BLaER1 (cell line): ENCODE data around the gene RSPRY1.

Source experiments
- H3K27ac ChIP-seq: shearing (Covaris generic); formaldehyde crosslinking; 2 replicates; pipeline ENCODE4 v1.8.1; 2022
- H3K27me3 ChIP-seq: shearing (Covaris generic); formaldehyde crosslinking; 2 replicates; pipeline ENCODE4 v1.8.1; 2022
- H3K36me3 ChIP-seq: shearing (Covaris generic); formaldehyde crosslinking; 2 replicates; pipeline ENCODE4 v1.8.1; 2022
- H3K4me1 ChIP-seq: shearing (Covaris generic); formaldehyde crosslinking; 2 replicates; pipeline ENCODE4 v1.8.1; 2022
- H3K4me2 ChIP-seq: shearing (Covaris generic); formaldehyde crosslinking; 2 replicates; pipeline ENCODE4 v1.8.1; 2022
- H3K4me3 ChIP-seq: shearing (Covaris generic); formaldehyde crosslinking; 2 replicates; pipeline ENCODE4 v1.8.1; 2022
- H3K9ac ChIP-seq: shearing (Covaris generic); formaldehyde crosslinking; 2 replicates; pipeline ENCODE4 v1.8.1; 2022
- H3K9me3 ChIP-seq: shearing (Covaris generic); formaldehyde crosslinking; 2 replicates; pipeline ENCODE4 v1.8.1; 2022
- H4K20me1 ChIP-seq: shearing (Covaris generic); formaldehyde crosslinking; 2 replicates; pipeline ENCODE4 v1.8.1; 2022
- Cebpa-rat ChIP-seq: shearing (Covaris generic); IDR thresholded peaks from 2 replicates; pipeline ENCODE4 v1.8.1; 2022

Gene RSPRY1

DNA sequence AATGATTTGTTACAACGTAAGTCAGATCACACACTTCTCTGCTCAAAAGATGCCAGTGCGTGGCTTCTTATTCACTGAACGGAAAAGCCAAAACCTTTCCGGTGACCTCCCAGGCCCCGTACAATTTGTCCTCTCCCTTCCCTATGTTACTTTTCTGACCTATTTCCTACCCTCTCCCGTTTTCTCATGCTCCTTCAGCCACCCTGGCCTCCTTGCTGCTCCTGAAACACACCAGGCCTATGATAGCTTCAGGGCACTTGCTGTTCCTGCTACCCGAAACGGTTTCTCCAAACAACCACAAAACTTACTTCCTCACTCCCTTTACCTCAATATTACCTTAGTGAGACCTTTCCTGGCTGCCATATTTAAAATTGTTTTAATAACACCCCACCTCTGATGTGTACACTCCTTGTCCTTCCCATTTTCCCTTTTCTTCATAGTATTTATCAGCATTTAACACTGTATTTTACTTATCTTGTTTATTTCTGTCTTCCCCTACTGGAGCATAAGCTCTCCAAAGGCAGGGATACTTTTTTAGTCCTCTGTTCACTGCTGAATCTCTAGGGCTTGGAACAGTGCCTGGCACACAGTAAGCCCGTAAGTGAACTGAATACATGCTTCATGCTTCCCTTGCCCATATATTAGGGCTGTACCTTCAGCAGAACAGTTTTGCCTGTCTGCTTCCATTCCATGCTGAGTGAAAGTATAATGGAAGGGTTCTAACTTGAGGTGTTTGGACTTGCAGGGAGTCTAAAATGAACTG is 48.0 kb downstream of the RSPRY1 start:
- H3K4me3 ChIP-seq = no peak overlapping the region
- H4K20me1 ChIP-seq = no peaks in the 10 kb centered on the region
- TF ChIP-seq Cebpa-rat = no peak
- H3K27me3 ChIP-seq = no peaks in the 10 kb centered on the region
- peaks cover 11% of the 10 kb centered on the region; the same call in 1 of the 2 replicates for H3K4me1 ChIP-seq
- H3K9ac ChIP-seq = no peak overlapping the region
- H3K27ac ChIP-seq = no peak overlapping the region
- no peak overlapping the region for H3K4me2 ChIP-seq
- H3K9me3 ChIP-seq = no peaks in the 10 kb centered on the region
- H3K36me3 ChIP-seq = peaks cover 97% of the 10 kb centered on the region

- peak overlapping the region; percentile 20; the same call in 1 of the 2 replicates for H3K4me2 ChIP-seq
- no peak overlapping the region for H3K4me3 ChIP-seq
- no peak overlapping the region for H3K9ac ChIP-seq
- H3K9me3 ChIP-seq = no peaks in the 10 kb centered on the region
- TF ChIP-seq Cebpa-rat = no peak
- H3K4me1 ChIP-seq = peaks cover 11% of the 10 kb centered on the region; the same call in 1 of the 2 replicates
- no peaks in the 10 kb centered on the region for H3K27me3 ChIP-seq
- H4K20me1 ChIP-seq = no peaks in the 10 kb centered on the region
- peaks cover 95% of the 10 kb centered on the region for H3K36me3 ChIP-seq
- H3K27ac ChIP-seq = no peak overlapping the region
Observed at GRCh38 chr16:57234707-57235092, 48.6 kb downstream of the RSPRY1 start.

- Histone ChIP-seq H3K4me3 (no peak overlapping the region), H3K4me1 (peaks cover 11% of the 10 kb centered on the region; the same call in 1 of the 2 replicates), H3K27ac (no peak overlapping the region), H3K4me2 (peak overlapping the region; percentile 20; the same call in 1 of the 2 replicates), H4K20me1 (no peaks in the 10 kb centered on the region), H3K9ac (no peak overlapping the region), H3K27me3 (no peaks in the 10 kb centered on the region), H3K36me3 (peaks cover 95% of the 10 kb centered on the region), H3K9me3 (no peaks in the 10 kb centered on the region)
- no peak for TF ChIP-seq Cebpa-rat
Observed at GRCh38 chr16:57235128-57236021, 49.2 kb downstream of the RSPRY1 start.

GRCh38 chr16:57236022-57236350 is 49.9 kb downstream of the RSPRY1 start:
- H3K4me2 ChIP-seq = no peak overlapping the region
- no peak overlapping the region for H3K9ac ChIP-seq
- no peaks in the 10 kb centered on the region for H3K27me3 ChIP-seq
- H3K27ac ChIP-seq = no peak overlapping the region
- H3K4me3 ChIP-seq = no peak overlapping the region
- H3K9me3 ChIP-seq = no peaks in the 10 kb centered on the region
- no peak for TF ChIP-seq Cebpa-rat
- H4K20me1 ChIP-seq = no peaks in the 10 kb centered on the region
- peaks cover 91% of the 10 kb centered on the region for H3K36me3 ChIP-seq
- H3K4me1 ChIP-seq = peaks cover 11% of the 10 kb centered on the region; the same call in 1 of the 2 replicates

DNA sequence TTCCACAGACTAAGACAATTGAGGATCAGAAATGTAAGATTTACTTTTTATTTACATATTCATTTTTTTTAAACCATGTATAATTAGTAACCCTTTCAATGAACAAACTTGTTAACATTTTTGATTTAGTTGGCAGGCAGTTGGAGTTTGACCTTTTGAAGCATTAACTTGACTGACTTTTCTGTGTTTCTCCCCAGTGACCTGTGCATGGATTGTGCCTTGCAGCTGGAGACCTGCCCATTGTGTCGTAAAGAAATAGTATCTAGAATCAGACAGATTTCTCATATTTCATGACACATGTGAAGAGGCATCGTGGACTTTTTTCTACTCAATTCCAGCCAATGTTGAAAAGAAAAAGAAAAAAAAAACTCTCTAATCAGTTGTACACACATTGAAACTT is 52.6 kb downstream of the RSPRY1 start:
- no peak for TF ChIP-seq Cebpa-rat
- no peak overlapping the region for H3K9ac ChIP-seq
- no peak overlapping the region for H3K27ac ChIP-seq
- H3K4me1 ChIP-seq = peaks cover 11% of the 10 kb centered on the region; the same call in 1 of the 2 replicates
- no peak overlapping the region for H3K4me2 ChIP-seq
- H3K4me3 ChIP-seq = no peak overlapping the region
- no peaks in the 10 kb centered on the region for H3K27me3 ChIP-seq
- H3K9me3 ChIP-seq = no peaks in the 10 kb centered on the region
- H4K20me1 ChIP-seq = no peaks in the 10 kb centered on the region
- H3K36me3 ChIP-seq = peaks cover 64% of the 10 kb centered on the region

DNA sequence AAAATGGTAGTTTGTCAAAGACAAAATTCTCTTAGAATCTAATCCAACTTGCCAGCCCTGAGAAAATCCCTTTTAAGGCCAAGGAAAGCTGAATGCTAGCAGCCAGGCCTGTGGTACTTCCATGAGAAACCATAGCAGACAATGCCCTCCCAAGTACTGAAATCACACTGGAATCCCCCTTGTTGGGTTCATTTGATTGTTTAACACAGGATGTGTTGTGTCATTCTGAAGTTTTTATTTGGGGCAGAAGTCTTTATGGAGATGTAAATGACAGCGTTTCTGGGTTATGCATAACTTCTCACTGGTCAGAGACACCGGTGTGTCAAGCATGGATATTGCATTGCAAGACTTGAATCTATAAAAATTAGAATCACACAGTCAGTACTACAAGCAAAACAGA is 53.0 kb downstream of the RSPRY1 start:
- Histone ChIP-seq H4K20me1 (no peaks in the 10 kb centered on the region), H3K9me3 (no peaks in the 10 kb centered on the region), H3K36me3 (peaks cover 60% of the 10 kb centered on the region), H3K4me2 (no peak overlapping the region), H3K27ac (no peak overlapping the region), H3K9ac (no peak overlapping the region), H3K4me1 (peaks cover 13% of the 10 kb centered on the region), H3K27me3 (no peaks in the 10 kb centered on the region), H3K4me3 (no peak overlapping the region)
- no peak for TF ChIP-seq Cebpa-rat

- Histone ChIP-seq H4K20me1 (no peaks in the 10 kb centered on the region), H3K4me1 (peaks cover 11% of the 10 kb centered on the region), H3K27me3 (no peaks in the 10 kb centered on the region), H3K9me3 (no peaks in the 10 kb centered on the region), H3K36me3 (peaks cover 42% of the 10 kb centered on the region), H3K27ac (no peak overlapping the region), H3K4me2 (no peak overlapping the region), H3K4me3 (no peak overlapping the region), H3K9ac (no peak overlapping the region)
- no peak for TF ChIP-seq Cebpa-rat
Observed at GRCh38 chr16:57240851-57241250, 54.7 kb downstream of the RSPRY1 start.

DNA sequence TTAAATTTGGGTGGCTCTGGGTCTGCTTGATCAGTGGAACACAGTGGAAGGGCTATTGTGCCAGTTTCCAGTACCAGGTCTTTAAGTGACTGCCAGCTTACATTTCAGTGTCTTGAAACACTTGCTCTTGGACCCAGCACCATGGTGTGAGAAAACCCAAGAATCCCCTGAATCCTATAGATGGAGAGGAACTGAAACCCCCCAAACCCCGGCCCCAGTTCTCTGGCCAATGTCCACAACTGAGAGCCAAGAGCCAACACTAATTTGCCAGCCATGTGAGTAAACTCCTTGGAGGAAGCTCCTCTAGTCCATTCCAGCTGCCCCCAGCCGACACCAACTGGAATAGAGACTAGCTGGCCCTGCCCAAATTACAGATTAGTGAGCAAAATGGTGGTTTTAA is 56.5 kb downstream of the RSPRY1 start:
- H3K9ac ChIP-seq = no peak overlapping the region
- peaks cover 17% of the 10 kb centered on the region for H3K4me1 ChIP-seq
- H3K27ac ChIP-seq = no peak overlapping the region
- H3K27me3 ChIP-seq = no peaks in the 10 kb centered on the region
- TF ChIP-seq Cebpa-rat = no peak
- peaks cover 25% of the 10 kb centered on the region for H3K36me3 ChIP-seq
- no peaks in the 10 kb centered on the region for H3K9me3 ChIP-seq
- no peak overlapping the region for H3K4me3 ChIP-seq
- no peak overlapping the region for H3K4me2 ChIP-seq
- H4K20me1 ChIP-seq = no peaks in the 10 kb centered on the region

- Histone ChIP-seq H3K36me3 (peaks cover 19% of the 10 kb centered on the region), H3K9ac (peak overlapping the region; percentile 58; the same call in 1 of the 2 replicates), H3K27me3 (no peaks in the 10 kb centered on the region), H3K27ac (no peak overlapping the region), H3K4me3 (peak overlapping the region; percentile 85), H4K20me1 (no peaks in the 10 kb centered on the region), H3K4me1 (peaks cover 17% of the 10 kb centered on the region), H3K4me2 (peak overlapping the region; percentile 90), H3K9me3 (no peaks in the 10 kb centered on the region)
- no peak for TF ChIP-seq Cebpa-rat
Observed at GRCh38 chr16:57244463-57244766, 58.3 kb downstream of the RSPRY1 start.
